H1 (cell line): ENCODE measurements around the gene FBXL15. TPM values are rescaled to one million over a fixed set of nuclear protein-coding genes. Genes with fewer than 3 reads are reported as not detected.

Source experiments
- CEBPB ChIP-seq: IDR thresholded peaks from 2 replicates; pipeline ENCODE4 v1.6.1; 2012; ENCODE audit warnings: low read depth, low read length
- FOSL1 ChIP-seq: IDR thresholded peaks from 2 replicates; pipeline ENCODE4 v1.6.1; 2011; ENCODE audit warnings: mild to moderate bottlenecking, low read depth, low read length, moderate library complexity; ENCODE audit not compliant: insufficient read depth
- MAX ChIP-seq: IDR thresholded peaks from 2 replicates; pipeline ENCODE4 v1.6.1; 2012; ENCODE audit warnings: inconsistent platforms
- polyA plus RNA-seq, 7 experiments: library from polyadenylated mRNA; depleted of rRNA in 3 of 7; stranded (reverse) in 5 of 7; unstranded in 2 of 7; fragments of >200 nt in 5 of 7; fragments of 200-250 nt in 2 of 7; gene quantifications; 1 replicate in 5 of 7; 2 replicates in 1 of 7; 4 replicates in 1 of 7; pipeline versions ENCODE4 v1.2.1 to v1.2.3, GENCODE V29; 2011 to 2013; ENCODE audit warnings: missing spikeins in 2 of 7, mixed read lengths in 2 of 7
- total RNA-seq: library from RNA; stranded (reverse); fragmentation: NEBNext Ultra II Directional; extraction: Animal tissue kit (Norgen Biotek cat#: 25700); gene quantifications from 2 replicates; pipeline ENCODE4 v1.2.1, GENCODE V29; 2021

FBXL15 gene
- total and polyA plus RNA-seq, 2 of the 8 experiments (the other 6 are each of a cell fraction or from before 2014, with no cell fraction given): 11.3 to 22.6 TPM

- no peak for TF ChIP-seq MAX
- TF ChIP-seq FOSL1: no peak
- no peak for TF ChIP-seq CEBPB
- TF ChIP-seq, all 59 proteins: peak for 0
Observed at GRCh38 chr10:102424916-102425315, 4.3 kb downstream of the FBXL15 start (continued).
